SK-N-SH (cell line): ENCODE results near the gene PGF. TPM values are rescaled to one million over a fixed set of nuclear protein-coding genes. Genes with fewer than 3 reads are reported as not detected.

Source experiments
- CTCF ChIA-PET: fragments of 300-600, 350-600 bp; formaldehyde crosslinking; extraction: SDS; loops from one replicate; lab custom pipeline; 2021; lab: Yijun Ruan, JAX
- POLR2A ChIA-PET: fragments of 350-600 bp; sonication (Branson Sonifier 250); formaldehyde crosslinking; extraction: SDS; loops from one replicate; lab custom pipeline; 2020; ENCODE audit warnings: antibody characterized with exemption, inconsistent platforms; lab: Yijun Ruan, JAX
- DNase-seq: peaks from one replicate; pipeline ENCODE4 v3.0.0; 2012
- H2AFZ ChIP-seq: fragments of 200-600 bp; sonication (generic); 2 replicates; pipeline ENCODE4 v1.8.1; 2016; ENCODE audit warnings: antibody characterized with exemption, mild to moderate bottlenecking, low read depth
- H3F3A ChIP-seq: fragments of 200-600 bp; sonication (generic); replicated peaks from 2 replicates; pipeline ENCODE3; 2016; ENCODE audit warnings: antibody characterized with exemption, mild to moderate bottlenecking; ENCODE audit not compliant: insufficient read depth
- H3K27ac ChIP-seq, 2 experiments: fragments of 200-500 bp in 1 of 2; fragments of 200-600 bp in 1 of 2; sonication (Bioruptor generic) in 1 of 2; sonication (generic), shearing (Covaris generic) in 1 of 2; 2 replicates each; pipeline versions ENCODE4 v1.5.1 to v1.6.1; 2014 to 2016; ENCODE audit warnings: low read depth in 2 of 2, inconsistent platforms in 1 of 2, low read length in 1 of 2, mild to moderate bottlenecking in 1 of 2, mixed read lengths in 1 of 2
- H3K27me3 ChIP-seq: fragments of 200-600 bp; sonication (generic), shearing (Covaris generic); 2 replicates; pipeline ENCODE4 v1.6.1; 2016; ENCODE audit warnings: mixed run types; ENCODE audit not compliant: insufficient read depth
- H3K36me3 ChIP-seq, 2 experiments: fragments of 200-500 bp in 1 of 2; fragments of 200-600 bp in 1 of 2; sonication (Bioruptor generic) in 1 of 2; sonication (generic) in 1 of 2; replicated peaks in 1 of 2; 2 replicates each; pipeline versions ENCODE3 to v1.5.1; 2014 to 2016; ENCODE audit warnings: low read length in 1 of 2, mild to moderate bottlenecking in 1 of 2; ENCODE audit not compliant: insufficient read depth in 2 of 2, control insufficient read depth in 1 of 2
- H3K4me1 ChIP-seq, 2 experiments: fragments of 200-500 bp in 1 of 2; fragments of 200-600 bp in 1 of 2; sonication (Bioruptor generic) in 1 of 2; sonication (generic), shearing (Covaris generic) in 1 of 2; 2 replicates each; pipeline versions ENCODE4 v1.5.1 to v1.6.1; 2014 to 2016; ENCODE audit warnings: low read depth in 1 of 2, low read length in 1 of 2, mixed run types in 1 of 2; ENCODE audit not compliant: insufficient read depth in 2 of 2, control insufficient read depth in 1 of 2
- H3K4me2 ChIP-seq: fragments of 200-600 bp; sonication (generic), shearing (Covaris generic); 2 replicates; pipeline ENCODE4 v1.6.1; 2017; ENCODE audit warnings: mixed run types
- H3K4me3 ChIP-seq, 2 experiments: fragments of 200-500 bp in 1 of 2; fragments of 200-600 bp in 1 of 2; sonication (Bioruptor generic) in 1 of 2; sonication (generic), shearing (Covaris generic) in 1 of 2; 2 replicates each; pipeline versions ENCODE4 v1.5.1 to v1.8.1; 2014 to 2016; ENCODE audit warnings: low read depth in 2 of 2, inconsistent platforms in 1 of 2, low read length in 1 of 2, mild to moderate bottlenecking in 1 of 2, mixed read lengths in 1 of 2, moderate library complexity in 1 of 2
- H3K79me2 ChIP-seq: fragments of 200-600 bp; sonication (generic); 2 replicates; pipeline ENCODE4 v1.8.1; 2017; ENCODE audit warnings: mild to moderate bottlenecking; ENCODE audit not compliant: insufficient read depth
- H3K9ac ChIP-seq: fragments of 200-600 bp; sonication (generic); 2 replicates; pipeline ENCODE4 v1.6.1; 2017; ENCODE audit warnings: mixed run types
- H3K9me2 ChIP-seq: fragments of 200-600 bp; sonication (generic); 2 replicates; pipeline ENCODE4 v1.6.1; 2017; ENCODE audit warnings: mixed run types
- H3K9me3 ChIP-seq: fragments of 200-600 bp; sonication (generic); 2 replicates; pipeline ENCODE4 v1.6.1; 2017; ENCODE audit warnings: mixed run types, mild to moderate bottlenecking, moderate library complexity
- H4K20me1 ChIP-seq: fragments of 200-600 bp; sonication (generic); 2 replicates; pipeline ENCODE4 v1.6.1; 2017; ENCODE audit warnings: mild to moderate bottlenecking, mixed run types; ENCODE audit not compliant: insufficient read depth
- CHD2 ChIP-seq: fragments of 150-350 bp; IDR thresholded peaks from 2 replicates; pipeline ENCODE4 v1.6.1; 2018; ENCODE audit warnings: low read length; ENCODE audit not compliant: partially characterized antibody
- EP300 ChIP-seq, 2 experiments: IDR thresholded peaks; 2 replicates each; pipeline versions ENCODE4 v1.4.0 to v1.6.1; 2012; ENCODE audit warnings: borderline replicate concordance in 1 of 2, low read depth in 1 of 2, low read length in 1 of 2
- GABPA ChIP-seq: IDR thresholded peaks from 2 replicates; pipeline ENCODE4 v1.4.0; 2012; ENCODE audit warnings: low read depth, mild to moderate bottlenecking
- GATA2 ChIP-seq: sonication (generic); formaldehyde crosslinking; IDR thresholded peaks from 2 replicates; pipeline ENCODE4 v1.5.0; 2020; ENCODE audit warnings: mild to moderate bottlenecking, missing genetic modification reagents
- JUND ChIP-seq: IDR thresholded peaks from 2 replicates; pipeline ENCODE4 v1.4.0; 2012
- MXI1 ChIP-seq: IDR thresholded peaks from 2 replicates; pipeline ENCODE4 v1.6.1; 2012; ENCODE audit warnings: mild to moderate bottlenecking, low read depth, low read length, improper control_type of control experiment
- RAD21 ChIP-seq: IDR thresholded peaks from 2 replicates; pipeline ENCODE4 v1.6.1; 2012; ENCODE audit warnings: mild to moderate bottlenecking, low read length
- RCOR1 ChIP-seq: fragments of 150-350 bp; IDR thresholded peaks from 2 replicates; pipeline ENCODE4 v1.6.1; 2017; ENCODE audit warnings: antibody characterized with exemption, low read length
- SMC3 ChIP-seq: IDR thresholded peaks from 2 replicates; pipeline ENCODE4 v1.6.1; 2012; ENCODE audit warnings: low read depth, low read length, improper control_type of control experiment
- WGBS: methylation state at CpG from one replicate; pipeline ENCODE4 v1.1.6; 2017; ENCODE audit warnings: low lambda C conversion rate; 5-methylcytosine and 5-hydroxymethylcytosine counted together
- polyA plus RNA-seq, 3 experiments: library from polyadenylated mRNA; depleted of rRNA; stranded (reverse); fragments of >200 nt; gene quantifications; 2 replicates each; pipeline ENCODE4 v1.2.3, GENCODE V29; 2012

Gene PGF
- polyA plus RNA-seq, 1 of the 3 experiments (the other 2 are of a cell fraction) = 4.4 TPM

GRCh38 chr14:74980398-74980730 lies 25.0 kb upstream of the PGF start (continued):
- no peak for TF ChIP-seq GATA2

GRCh38 chr14:74979442-74980397 lies 24.3 kb upstream of the PGF start:
- peak overlapping the region in 1 of 2 experiments; percentile 95; a peak in 2 of 4 replicates for H3K27ac ChIP-seq
- DNase-seq = peak; percentile 72
- CTCF ChIA-PET = interaction anchor here (0.9 to 1.9 kb wide), 8 partner anchors 9 to 95 kb away, joined by 3 to 6 read pairs (median 4); partner anchors contain the start of genes EIF2B2 and PGF
- no peaks in the 10 kb centered on the region for H3K36me3 ChIP-seq
- no peaks in the 10 kb centered on the region for H3K9me3 ChIP-seq
- H3K9ac ChIP-seq = no peak overlapping the region
- POLR2A ChIA-PET = interaction anchor here (1.1 to 1.6 kb wide), 2 partner anchors 24 to 147 kb away, joined by 3 to 5 read pairs; partner anchors contain the start of genes NEK9 and PGF
- no peaks in the 10 kb centered on the region for H3K79me2 ChIP-seq
- no peaks in the 10 kb centered on the region for H3K27me3 ChIP-seq
- H3K4me3 ChIP-seq = no peak overlapping the region
- TF ChIP-seq CHD2 = no peak
- TF ChIP-seq RAD21 = peak; percentile 26
- TF ChIP-seq SMC3 = peak; percentile 27; the same call in 1 of the 2 replicates
- no peak for TF ChIP-seq GABPA
- peak in 1 of 2 experiments; percentile 39; a peak in 1 of 4 replicates for TF ChIP-seq EP300 (IDR thresholded peaks at IDR 0.05; ENCODE audit: borderline replicate concordance in 1 of 2, low read depth in 1 of 2, low read length in 1 of 2)
- peak; percentile 70; the same call in 1 of the 2 replicates for TF ChIP-seq MXI1
- WGBS = 91% methylated on average over 20 of the region's 23 CpGs
- no peaks in the 10 kb centered on the region for H3F3A ChIP-seq
- H3K4me1 ChIP-seq = peaks cover 35 to 65% of the 10 kb centered on the region in 2 experiments; a peak in 3 of 4 replicates
- H3K9me2 ChIP-seq = no peaks in the 10 kb centered on the region
- H2AFZ ChIP-seq = no peak overlapping the region
- H4K20me1 ChIP-seq = no peaks in the 10 kb centered on the region
- H3K4me2 ChIP-seq = no peak overlapping the region

- no peak overlapping the region for H2AFZ ChIP-seq
Measured at GRCh38 chr14:74979029-74979428, 23.6 kb upstream of the PGF start.

More at GRCh38 chr14:74979029-74979428, 23.6 kb upstream of the PGF start:
- H3K4me3 ChIP-seq = no peak overlapping the region
- TF ChIP-seq GATA2 (peak; percentile 72), JUND (no peak), RCOR1 (peak; percentile 63), EP300 (IDR thresholded peaks at IDR 0.05; ENCODE audit: borderline replicate concordance in 1 of 2, low read depth in 1 of 2, low read length in 1 of 2) (peak in 1 of 2 experiments; percentile 11; a peak in 1 of 4 replicates)
- CTCF ChIA-PET = interaction anchor here (0.9 to 2.2 kb wide), 9 partner anchors 10 to 96 kb away, joined by 3 to 8 read pairs (median 4); partner anchors contain the start of genes EIF2B2 and PGF
- no peaks in the 10 kb centered on the region for H4K20me1 ChIP-seq
- H3K9me2 ChIP-seq = no peaks in the 10 kb centered on the region
- H3K27me3 ChIP-seq = no peaks in the 10 kb centered on the region
- peak; percentile 67 for DNase-seq
- no peaks in the 10 kb centered on the region for H3K36me3 ChIP-seq
- H3K4me2 ChIP-seq = no peak overlapping the region
- no peaks in the 10 kb centered on the region for H3F3A ChIP-seq
- peak overlapping the region in 1 of 2 experiments; percentile 95; a peak in 2 of 4 replicates for H3K27ac ChIP-seq
- WGBS = 83% methylated on average over 4 of the region's 4 CpGs
- POLR2A ChIA-PET = no interaction called here
- peaks cover 35 to 71% of the 10 kb centered on the region in 2 experiments; a peak in 3 of 4 replicates for H3K4me1 ChIP-seq
- H3K79me2 ChIP-seq = no peaks in the 10 kb centered on the region
- no peak overlapping the region for H3K9ac ChIP-seq
- H3K9me3 ChIP-seq = no peaks in the 10 kb centered on the region
